DND-41 (cell line): ENCODE data around the gene COA5.

Experiments
- ATAC-seq: fragments of 200-7000 bp; cut with Tn5 transposase; 3 replicates; pipeline ENCODE4 v1.9.1; 2021; ENCODE audit warnings: low read depth; ENCODE audit not compliant: insufficient read depth
- DNase-seq: peaks from one replicate; pipeline ENCODE4 v3.0.0-alpha.2; 2020
- H2AFZ ChIP-seq: 2 replicates; pipeline ENCODE4 v1.6.0; 2012; ENCODE audit warnings: low read depth, low read length
- H3K27ac ChIP-seq: 2 replicates; pipeline ENCODE4 v1.5.1; 2012; ENCODE audit warnings: low read length, inconsistent platforms
- H3K27me3 ChIP-seq: fragments of 200-600 bp; sonication (generic); 2 replicates; pipeline ENCODE4 v1.6.0; 2012; ENCODE audit warnings: low read length, mild to moderate bottlenecking, inconsistent platforms; ENCODE audit not compliant: insufficient read depth, poor library complexity
- H3K36me3 ChIP-seq: 2 replicates; pipeline ENCODE4 v1.5.1; 2012; ENCODE audit warnings: low read length, inconsistent platforms; ENCODE audit not compliant: insufficient read depth
- H3K4me1 ChIP-seq: 2 replicates; pipeline ENCODE4 v1.5.1; 2012; ENCODE audit warnings: mild to moderate bottlenecking, low read length; ENCODE audit not compliant: insufficient read depth
- H3K4me2 ChIP-seq: 2 replicates; pipeline ENCODE4 v1.6.0; 2012; ENCODE audit warnings: mild to moderate bottlenecking, moderate library complexity, low read length, inconsistent platforms; ENCODE audit not compliant: insufficient read depth
- H3K4me3 ChIP-seq, 2 experiments: fragments of 200-600 bp in 1 of 2; shearing (Covaris generic) in 1 of 2; 2 replicates each; pipeline ENCODE4 v1.5.1; 2012 to 2016; ENCODE audit warnings: inconsistent platforms in 2 of 2, low read length in 2 of 2, mild to moderate bottlenecking in 2 of 2, low read depth in 1 of 2, moderate library complexity in 1 of 2
- H3K79me2 ChIP-seq: 2 replicates; pipeline ENCODE4 v1.6.0; 2012; ENCODE audit warnings: low read length, inconsistent platforms; ENCODE audit not compliant: insufficient read depth
- H3K9ac ChIP-seq: 2 replicates; pipeline ENCODE4 v1.6.0; 2012; ENCODE audit warnings: low read depth, mild to moderate bottlenecking, inconsistent platforms, low read length, moderate library complexity
- H3K9me3 ChIP-seq: 2 replicates; pipeline ENCODE4 v1.5.1; 2012; ENCODE audit warnings: low read length, moderate library complexity, mild to moderate bottlenecking, inconsistent platforms; ENCODE audit not compliant: insufficient read depth, severe bottlenecking
- H4K20me1 ChIP-seq: 2 replicates; pipeline ENCODE4 v1.6.0; 2012; ENCODE audit warnings: low read length; ENCODE audit not compliant: insufficient read depth
- EZH2 ChIP-seq: IDR thresholded peaks from 3 replicates; pipeline ENCODE4 v1.6.1; 2012; ENCODE audit warnings: borderline replicate concordance, low read depth, mild to moderate bottlenecking, moderate library complexity, low read length, inconsistent platforms; ENCODE audit not compliant: severe bottlenecking
- TF ChIP-seq, protein P1 (sequence below): IDR thresholded peaks from 2 replicates; pipeline ENCODE4 v1.5.1; 2012; ENCODE audit warnings: borderline replicate concordance, low read length, moderate library complexity, mild to moderate bottlenecking; ENCODE audit not compliant: poor library complexity, severe bottlenecking; ENCODE audit errors: extremely low read depth

The COA5 gene

DNA sequence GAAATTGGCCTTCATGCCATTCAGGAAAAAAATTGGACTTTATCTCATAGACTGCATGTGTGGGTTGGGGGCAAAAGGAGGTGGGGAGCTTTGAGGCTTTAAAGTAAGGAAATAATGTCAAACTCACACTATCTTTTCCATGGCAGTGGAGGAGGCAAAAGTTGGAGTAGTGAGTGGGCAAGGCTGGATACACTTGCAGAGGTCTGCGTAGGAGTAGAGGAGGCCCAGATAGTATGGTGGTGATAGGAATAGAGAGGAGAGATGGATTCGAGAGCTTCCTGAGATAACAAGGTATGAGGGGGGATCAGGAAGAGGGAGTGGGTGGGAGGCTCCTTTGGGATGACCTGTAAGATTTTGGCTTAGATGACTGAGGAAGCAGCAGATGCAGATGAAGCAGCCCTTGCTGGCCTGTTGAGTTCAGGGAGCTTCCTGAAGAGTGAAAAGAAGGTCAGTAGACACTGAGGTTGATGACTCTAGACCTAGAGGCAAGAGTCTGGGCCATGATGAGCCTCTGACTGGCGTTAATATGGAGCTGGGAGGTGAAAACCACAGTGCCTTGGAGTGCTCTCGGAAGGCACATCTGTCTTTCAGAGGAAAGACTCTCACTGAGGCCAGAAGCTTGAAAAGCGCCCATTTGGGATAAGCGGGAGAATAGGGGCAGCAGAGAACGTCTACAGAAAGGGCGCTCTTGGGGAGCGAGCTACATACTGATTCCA lies 5.9 kb upstream of the COA5 start:
- no peak overlapping the region for H3K27ac ChIP-seq
- DNase-seq = no peak
- H3K9ac ChIP-seq = no peak overlapping the region
- no peak overlapping the region for H3K4me3 ChIP-seq
- peaks cover 85% of the 10 kb centered on the region for H3K36me3 ChIP-seq
- H4K20me1 ChIP-seq = no peaks in the 10 kb centered on the region
- peaks cover 24% of the 10 kb centered on the region for H3K79me2 ChIP-seq
- no peak overlapping the region for H2AFZ ChIP-seq
- TF ChIP-seq, protein P1, sequence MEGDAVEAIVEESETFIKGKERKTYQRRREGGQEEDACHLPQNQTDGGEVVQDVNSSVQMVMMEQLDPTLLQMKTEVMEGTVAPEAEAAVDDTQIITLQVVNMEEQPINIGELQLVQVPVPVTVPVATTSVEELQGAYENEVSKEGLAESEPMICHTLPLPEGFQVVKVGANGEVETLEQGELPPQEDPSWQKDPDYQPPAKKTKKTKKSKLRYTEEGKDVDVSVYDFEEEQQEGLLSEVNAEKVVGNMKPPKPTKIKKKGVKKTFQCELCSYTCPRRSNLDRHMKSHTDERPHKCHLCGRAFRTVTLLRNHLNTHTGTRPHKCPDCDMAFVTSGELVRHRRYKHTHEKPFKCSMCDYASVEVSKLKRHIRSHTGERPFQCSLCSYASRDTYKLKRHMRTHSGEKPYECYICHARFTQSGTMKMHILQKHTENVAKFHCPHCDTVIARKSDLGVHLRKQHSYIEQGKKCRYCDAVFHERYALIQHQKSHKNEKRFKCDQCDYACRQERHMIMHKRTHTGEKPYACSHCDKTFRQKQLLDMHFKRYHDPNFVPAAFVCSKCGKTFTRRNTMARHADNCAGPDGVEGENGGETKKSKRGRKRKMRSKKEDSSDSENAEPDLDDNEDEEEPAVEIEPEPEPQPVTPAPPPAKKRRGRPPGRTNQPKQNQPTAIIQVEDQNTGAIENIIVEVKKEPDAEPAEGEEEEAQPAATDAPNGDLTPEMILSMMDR = no peak
- TF ChIP-seq EZH2 = no peak
- no peak for ATAC-seq
- no peak overlapping the region for H3K4me2 ChIP-seq
- H3K9me3 ChIP-seq = no peaks in the 10 kb centered on the region
- H3K27me3 ChIP-seq = no peaks in the 10 kb centered on the region
- H3K4me1 ChIP-seq = peaks cover 22% of the 10 kb centered on the region

DNA sequence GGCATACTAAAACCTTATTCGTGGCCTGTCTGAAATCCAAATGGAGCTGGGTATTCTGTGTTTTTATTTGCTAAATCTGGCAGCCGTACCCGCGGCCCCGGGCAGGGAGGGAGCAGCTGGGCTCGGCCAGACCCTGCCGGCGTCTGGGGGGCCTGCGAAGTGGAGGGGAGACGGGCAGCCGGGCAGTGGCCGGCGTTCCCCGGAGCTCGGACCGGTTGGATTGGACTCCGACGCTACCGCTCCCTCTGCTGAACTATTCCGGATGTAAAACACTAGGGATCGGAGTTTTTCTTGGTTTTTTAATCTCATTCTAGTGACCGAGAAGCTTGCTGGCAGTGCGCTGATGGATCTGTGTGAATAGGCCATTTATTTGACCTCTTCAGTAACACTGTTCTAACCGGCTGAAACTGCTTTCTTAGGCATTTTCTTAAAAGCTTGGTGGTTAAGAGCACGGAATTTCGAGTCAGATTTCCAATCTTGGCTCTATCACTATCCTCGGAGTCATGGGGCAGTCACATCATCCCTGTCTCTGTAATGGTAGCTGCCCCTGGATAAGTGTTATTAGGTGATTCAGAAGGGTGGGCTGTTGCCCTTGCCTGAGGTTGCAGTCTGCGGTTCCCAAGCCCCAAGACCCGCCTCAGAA lies 771 bp upstream of the COA5 start:
- peaks cover 72% of the 10 kb centered on the region for H3K79me2 ChIP-seq

DNA sequence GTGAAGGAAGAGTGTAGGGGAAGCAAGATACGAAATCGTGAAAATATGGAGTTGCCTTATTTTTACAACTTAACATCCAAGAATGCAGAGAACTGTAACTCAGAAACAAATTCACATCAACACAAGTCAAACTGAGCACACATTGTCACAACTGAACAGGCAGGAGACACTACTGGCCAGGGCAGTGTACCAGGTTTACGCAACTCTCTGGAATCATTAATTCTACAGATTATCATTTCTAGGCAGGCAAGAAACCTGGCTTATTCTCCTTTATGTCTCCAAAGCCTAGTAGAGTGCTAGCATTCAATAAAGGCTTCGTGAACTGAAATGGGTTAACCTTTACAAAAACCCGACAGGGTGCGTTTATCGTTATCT lies 584 bp downstream of the COA5 start:
- H3K27ac ChIP-seq = peak overlapping the region; percentile 94
- no peaks in the 10 kb centered on the region for H3K9me3 ChIP-seq
- H3K4me3 ChIP-seq = peak overlapping the region; percentile 86 to 94
- H3K9ac ChIP-seq = peak overlapping the region; percentile 91
- TF ChIP-seq EZH2 = no peak
- TF ChIP-seq, protein P1 = no peak
- DNase-seq (no peak), ATAC-seq (no peak)
- H3K36me3 ChIP-seq = peaks cover 37% of the 10 kb centered on the region
- H4K20me1 ChIP-seq = no peaks in the 10 kb centered on the region
- H3K27me3 ChIP-seq = no peaks in the 10 kb centered on the region
- peaks cover 45% of the 10 kb centered on the region for H3K4me1 ChIP-seq
- H3K79me2 ChIP-seq = peaks cover 72% of the 10 kb centered on the region
- peak overlapping the region; percentile 97 for H2AFZ ChIP-seq
- peak overlapping the region; percentile 83 for H3K4me2 ChIP-seq

More for the DNA sequence above, 771 bp upstream of the COA5 start:
- Histone ChIP-seq H3K9ac (peak overlapping the region; percentile 91), H3K4me3 (peak overlapping the region; percentile 86 to 94), H3K27ac (peak overlapping the region; percentile 94), H3K4me1 (peaks cover 45% of the 10 kb centered on the region), H3K4me2 (peak overlapping the region; percentile 83), H4K20me1 (no peaks in the 10 kb centered on the region), H3K27me3 (no peaks in the 10 kb centered on the region), H3K36me3 (peaks cover 40% of the 10 kb centered on the region), H2AFZ (peak overlapping the region; percentile 97), H3K9me3 (no peaks in the 10 kb centered on the region)
- DNase-seq (no peak), ATAC-seq (peak; percentile 8; the same call in 2 of the 3 replicates)
- TF ChIP-seq, protein P1 = no peak
- no peak for TF ChIP-seq EZH2
